Measurements from ENCODE around the gene DDC. TPM values are rescaled to one million over a fixed set of nuclear protein-coding genes. Genes with fewer than 3 reads are reported as not detected.

DDC gene
- total RNA-seq, 1 experiment from 2014 or later = not detected

- no peak overlapping the region for H3K4me3 ChIP-seq (replicated peaks in 1 of 2; ENCODE audit: low read depth in 1 of 2, low read length in 2 of 2)
- H4K20me1 ChIP-seq (ENCODE audit: insufficient read depth) = no peaks in the 10 kb centered on the region
- H3K27ac ChIP-seq (ENCODE audit: low read depth, low read length) = no peak overlapping the region
- H3K9ac ChIP-seq (ENCODE audit: low read length) = no peak overlapping the region
- ChIA-PET CTCF (no interaction called here), RAD21 (ENCODE audit: low non-redundant PET in 1 of 2, low total read pairs in 2 of 2, uncharacterized antibody in 2 of 2, unreplicated experiment in 2 of 2) (no interaction called here), POLR2A (no interaction called here)
- DNase-seq (ENCODE audit: low read depth, low spot score) (no peak), ATAC-seq (no peak)
- H3K9me3 ChIP-seq (ENCODE audit: control insufficient read depth in 1 of 2, insufficient read depth in 1 of 2, low read depth in 1 of 2, low read length in 2 of 2) = no peaks in the 10 kb centered on the region
- no peak overlapping the region for H2AFZ ChIP-seq (ENCODE audit: low read depth, low read length, poor library complexity, severe bottlenecking)
- H3K79me2 ChIP-seq (ENCODE audit: insufficient read depth, low read length) = no peaks in the 10 kb centered on the region
- no peaks in the 10 kb centered on the region for H3K36me3 ChIP-seq (ENCODE audit: control insufficient read depth in 1 of 2, insufficient read depth in 2 of 2, low read length in 2 of 2)
- TF ChIP-seq MAX (IDR thresholded peaks at IDR 0.05) (no peak), POLR2AphosphoS5 (IDR thresholded peaks at IDR 0.05; ENCODE audit: low read depth, low read length) (no peak), EZH2 (IDR thresholded peaks at IDR 0.05) (no peak), SIN3A (IDR thresholded peaks at IDR 0.05; ENCODE audit: low read depth) (no peak), CEBPB (IDR thresholded peaks at IDR 0.05; ENCODE audit: low read depth) (no peak), ELF1 (IDR thresholded peaks at IDR 0.05; ENCODE audit: borderline replicate concordance, low read depth) (no peak), JUND (IDR thresholded peaks at IDR 0.05) (no peak), TCF7L2 (IDR thresholded peaks at IDR 0.05; ENCODE audit: borderline replicate concordance, extremely low read depth, insufficient read depth, insufficient read length) (no peak), RAD21 (IDR thresholded peaks at IDR 0.05; ENCODE audit: low read depth) (no peak), ATF3 (IDR thresholded peaks at IDR 0.05) (no peak), SRF (IDR thresholded peaks at IDR 0.05; ENCODE audit: low read depth) (no peak), ZFX (IDR thresholded peaks at IDR 0.05) (no peak), YY1 (IDR thresholded peaks at IDR 0.05; ENCODE audit: extremely low read depth, insufficient replicate concordance, low read depth, low read length) (no peak), ZNF274 (IDR thresholded peaks at IDR 0.05; ENCODE audit: low read depth, low read length) (no peak), EGR1 (IDR thresholded peaks at IDR 0.05; ENCODE audit: low read depth) (no peak), CBX3 (IDR thresholded peaks at IDR 0.05; ENCODE audit: low read depth) (no peak)
- no TSS peak for BruUV-seq (replicated peaks)
- no peaks in the 10 kb centered on the region for H3K27me3 ChIP-seq (ENCODE audit: insufficient read depth, low read length)
- H3K9me2 ChIP-seq (ENCODE audit: insufficient read depth) = no peaks in the 10 kb centered on the region
- intact Hi-C loops (cut with micrococcal nuclease) = no loop called here
- H3K4me1 ChIP-seq (ENCODE audit: control insufficient read depth in 1 of 2, insufficient read depth in 2 of 2, low read length in 2 of 2) = no peaks in the 10 kb centered on the region
- H3K4me2 ChIP-seq (ENCODE audit: low read length) = no peak overlapping the region
Measured at GRCh38 chr7:50425318-50425717, 139.9 kb downstream of the DDC start.

Measured in HCT116 (cell line).